GM18507 (cell line): ENCODE measurements around the gene ABCB1.
"Not testable (repeated sequence)": the region's sequence is repeated elsewhere in the genome, so short reads cannot be mapped to it uniquely, and the experiment has no call there.

Source experiments
- DNase-seq: peaks from one replicate; pipeline ENCODE4 v3.0.0; 2011; ENCODE audit warnings: low read depth; ENCODE audit not compliant: insufficient read length; ENCODE audit errors: extremely low spot score
- FAIRE-seq: peaks from 2 replicates; lab custom pipeline; 2011; peaks lifted over from hg19 to GRCh38; lab: Jason Lieb, UNC

ABCB1 gene

GRCh38 chr7:87479951-87480350, 120.7 kb downstream of the ABCB1 start:
- FAIRE-seq (no peak), DNase-seq (no peak)

- DNase-seq: no peak
- FAIRE-seq: no peak
Observed at GRCh38 chr7:87476179-87476557, 124.5 kb downstream of the ABCB1 start.

- DNase-seq (no peak), FAIRE-seq (no peak)
Observed at GRCh38 chr7:87475359-87476178, 125.1 kb downstream of the ABCB1 start, which contains the start of gene ABCB4. Gene ABCB4 (minus strand): TSS chr7:87475680. CDS start chr7:87475465, 215 bp downstream.

GRCh38 chr7:87474533-87475358, 125.9 kb downstream of the ABCB1 start:
- DNase-seq (no peak), FAIRE-seq (peak; percentile 97)

GRCh38 chr7:87473986-87474385, 126.7 kb downstream of the ABCB1 start:
- FAIRE-seq: peak; percentile 39

GRCh38 chr7:87473192-87473591, 127.5 kb downstream of the ABCB1 start:
- no peak for DNase-seq

More at GRCh38 chr7:87473986-87474385, 126.7 kb downstream of the ABCB1 start:
- no peak for DNase-seq

GRCh38 chr7:87471473-87471872, 129.2 kb downstream of the ABCB1 start:
- no peak for DNase-seq
- FAIRE-seq: no peak

More at GRCh38 chr7:87473192-87473591, 127.5 kb downstream of the ABCB1 start:
- FAIRE-seq: no peak

- not testable (repeated sequence) for DNase-seq, FAIRE-seq
Observed at GRCh38 chr7:87469204-87469603, 131.5 kb downstream of the ABCB1 start.

GRCh38 chr7:87465534-87465880, 135.2 kb downstream of the ABCB1 start:
- not testable (repeated sequence) for DNase-seq, FAIRE-seq

- not testable (repeated sequence) for DNase-seq, FAIRE-seq
Observed at GRCh38 chr7:87464830-87465533, 135.7 kb downstream of the ABCB1 start.

- DNase-seq (no peak), FAIRE-seq (no peak)
Observed at GRCh38 chr7:87463982-87464381, 136.7 kb downstream of the ABCB1 start.

- not testable (repeated sequence) for DNase-seq, FAIRE-seq
Observed at GRCh38 chr7:87460444-87460843, 140.2 kb downstream of the ABCB1 start.

GRCh38 chr7:87459941-87460340, 140.7 kb downstream of the ABCB1 start:
- DNase-seq (no peak), FAIRE-seq (no peak)

- FAIRE-seq (no peak), DNase-seq (no peak)
Observed at GRCh38 chr7:87458148-87458547, 142.5 kb downstream of the ABCB1 start.

GRCh38 chr7:87456247-87456646, 144.4 kb downstream of the ABCB1 start:
- FAIRE-seq (no peak), DNase-seq (no peak)
